H9 (cell line): ENCODE results near the gene RIPK4. TPM values are rescaled to one million over a fixed set of nuclear protein-coding genes. Genes with fewer than 3 reads are reported as not detected.

ENCODE experiments used
- DNase-seq: peaks from one replicate; pipeline ENCODE4 v3.0.0-alpha.2; 2017
- H2AFZ ChIP-seq: one replicate; pipeline ENCODE4 v1.6.1; 2013; ENCODE audit warnings: mild to moderate bottlenecking, low read length, control low read depth, moderate library complexity
- H2AK5ac ChIP-seq: 2 replicates; pipeline ENCODE4 v1.6.1; 2013; ENCODE audit warnings: low read length, control low read depth, mixed read lengths; ENCODE audit not compliant: insufficient read length
- H2BK120ac ChIP-seq: one replicate; pipeline ENCODE4 v1.6.1; 2013; ENCODE audit warnings: low read depth, mild to moderate bottlenecking, low read length, control low read depth, inconsistent platforms; ENCODE audit not compliant: poor library complexity, severe bottlenecking
- H2BK12ac ChIP-seq: 2 replicates; pipeline ENCODE4 v1.6.1; 2013; ENCODE audit warnings: low read length, control low read depth, mixed read lengths, low read depth; ENCODE audit not compliant: insufficient read length
- H2BK15ac ChIP-seq: 2 replicates; pipeline ENCODE4 v1.6.1; 2013; ENCODE audit warnings: low read depth, low read length, control low read depth
- H2BK20ac ChIP-seq: one replicate; pipeline ENCODE4 v1.6.1; 2013; ENCODE audit warnings: low read depth, mild to moderate bottlenecking, low read length, control low read depth, inconsistent platforms; ENCODE audit not compliant: poor library complexity, severe bottlenecking
- H2BK5ac ChIP-seq: 2 replicates; pipeline ENCODE4 v1.6.1; 2013; ENCODE audit warnings: low read length, control low read depth, mixed read lengths; ENCODE audit not compliant: insufficient read length
- H3K14ac ChIP-seq: 2 replicates; pipeline ENCODE4 v1.6.1; 2013; ENCODE audit warnings: low read length, control low read depth; ENCODE audit not compliant: insufficient read depth
- H3K18ac ChIP-seq: 2 replicates; pipeline ENCODE4 v1.6.1; 2013; ENCODE audit warnings: low read depth, mild to moderate bottlenecking, mixed read lengths, low read length, control low read depth; ENCODE audit not compliant: insufficient read length
- H3K23ac ChIP-seq: 2 replicates; pipeline ENCODE4 v1.6.1; 2013; ENCODE audit warnings: low read length, control low read depth, mixed read lengths, low read depth; ENCODE audit not compliant: insufficient read length
- H3K23me2 ChIP-seq: 2 replicates; pipeline ENCODE4 v1.6.1; 2013; ENCODE audit warnings: low read depth, mild to moderate bottlenecking, mixed read lengths, low read length, control low read depth; ENCODE audit not compliant: insufficient read length, poor library complexity, severe bottlenecking
- H3K27ac ChIP-seq: 2 replicates; pipeline ENCODE4 v1.5.1; 2013; ENCODE audit warnings: low read length, control low read depth, mixed read lengths, low read depth; ENCODE audit not compliant: insufficient read length
- H3K27me3 ChIP-seq: 2 replicates; pipeline ENCODE4 v1.6.1; 2013; ENCODE audit warnings: low read length, control low read depth, inconsistent platforms; ENCODE audit not compliant: insufficient read depth
- H3K4ac ChIP-seq: 2 replicates; pipeline ENCODE4 v1.6.1; 2013; ENCODE audit warnings: low read depth, mild to moderate bottlenecking, control low read depth, inconsistent platforms, low read length, moderate library complexity
- H3K4me1 ChIP-seq: 2 replicates; pipeline ENCODE4 v1.6.1; 2013; ENCODE audit warnings: low read length, control low read depth, inconsistent platforms; ENCODE audit not compliant: insufficient read depth
- H3K4me2 ChIP-seq: 2 replicates; pipeline ENCODE4 v1.6.1; 2013; ENCODE audit warnings: low read length, control low read depth, mixed read lengths; ENCODE audit not compliant: insufficient read length, insufficient read depth
- H3K56ac ChIP-seq: 2 replicates; pipeline ENCODE4 v1.6.1; 2013; ENCODE audit warnings: low read depth, mild to moderate bottlenecking, mixed read lengths, low read length, control low read depth; ENCODE audit not compliant: insufficient read length
- H3K79me1 ChIP-seq: 2 replicates; pipeline ENCODE4 v1.6.1; 2013; ENCODE audit warnings: low read depth, mild to moderate bottlenecking, moderate library complexity, low read length, control low read depth, inconsistent platforms; ENCODE audit not compliant: insufficient read depth, poor library complexity, severe bottlenecking
- H3K79me2 ChIP-seq: 2 replicates; pipeline ENCODE4 v1.6.1; 2013; ENCODE audit warnings: low read length, control low read depth, inconsistent platforms; ENCODE audit not compliant: insufficient read depth
- H3K9ac ChIP-seq: 2 replicates; pipeline ENCODE4 v1.6.1; 2013; ENCODE audit warnings: low read length, control low read depth, mixed read lengths; ENCODE audit not compliant: insufficient read length; ENCODE audit errors: extremely low read depth
- H3K9me3 ChIP-seq: one replicate; pipeline ENCODE4 v1.6.1; 2013; ENCODE audit warnings: low read depth, low read length, inconsistent platforms; ENCODE audit not compliant: control insufficient read depth
- H3T11ph ChIP-seq: one replicate; pipeline ENCODE4 v1.6.1; 2013; ENCODE audit warnings: mild to moderate bottlenecking, low read length, control low read depth, inconsistent platforms
- H4K20me1 ChIP-seq: one replicate; pipeline ENCODE4 v1.6.1; 2013; ENCODE audit not compliant: control insufficient read depth, insufficient read length, insufficient read depth
- H4K5ac ChIP-seq: 2 replicates; pipeline ENCODE4 v1.6.1; 2013; ENCODE audit warnings: low read depth, mild to moderate bottlenecking, mixed read lengths, low read length, control low read depth; ENCODE audit not compliant: insufficient read length
- H4K8ac ChIP-seq: replicated peaks from 2 replicates; pipeline ENCODE4 v1.6.1; 2013; ENCODE audit warnings: low read length, control low read depth, mixed read lengths, low read depth; ENCODE audit not compliant: insufficient read length
- H4K91ac ChIP-seq: 2 replicates; pipeline ENCODE4 v1.6.1; 2013; ENCODE audit warnings: low read depth, mild to moderate bottlenecking, moderate library complexity, mixed read lengths, low read length, control low read depth; ENCODE audit not compliant: insufficient read length
- H3K27ac Mint-ChIP-seq, 3 experiments: 2 replicates in 2 of 3; 3 replicates in 1 of 3; pipeline ENCODE4 v1.8.0; 2020 to 2021; ENCODE audit warnings: mixed read lengths in 3 of 3, mild to moderate bottlenecking in 1 of 3, moderate library complexity in 1 of 3
- H3K27me3 Mint-ChIP-seq: 2 replicates; pipeline ENCODE4 v1.8.0; 2021; ENCODE audit warnings: low read depth, mild to moderate bottlenecking, moderate library complexity, mixed read lengths
- H3K36me3 Mint-ChIP-seq, 3 experiments: 2 replicates in 2 of 3; 3 replicates in 1 of 3; pipeline ENCODE4 v1.8.0; 2020 to 2021; ENCODE audit warnings: low read depth in 3 of 3, mixed read lengths in 3 of 3; ENCODE audit not compliant: insufficient read depth in 1 of 3
- H3K4me1 Mint-ChIP-seq, 2 experiments: 2 replicates each; pipeline ENCODE4 v1.8.0; 2020; ENCODE audit warnings: mixed read lengths in 2 of 2
- H3K4me3 Mint-ChIP-seq, 2 experiments: 2 replicates in 1 of 2; 3 replicates in 1 of 2; pipeline ENCODE4 v1.8.0; 2020 to 2021; ENCODE audit warnings: mild to moderate bottlenecking in 2 of 2, mixed read lengths in 2 of 2, moderate library complexity in 1 of 2
- H3K9me3 Mint-ChIP-seq, 2 experiments: 2 replicates in 1 of 2; 3 replicates in 1 of 2; pipeline ENCODE4 v1.8.0; 2020; ENCODE audit warnings: mild to moderate bottlenecking in 2 of 2, mixed read lengths in 2 of 2, moderate library complexity in 1 of 2
- CTCF ChIP-seq: fragments of 200-600 bp; sonication (generic); conservative IDR thresholded peaks from 3 replicates; pipeline ENCODE4 v1.8.0; 2021; ENCODE audit warnings: antibody characterized with exemption, mild to moderate bottlenecking
- WGBS: extraction: QIAGEN DNeasy Blood & Tissue Kit; methylation state at CpG from one replicate; pipeline ENCODE4 v1.1.7; 2013; ENCODE audit warnings: missing lambda C conversion rate, low lambda C conversion rate, mixed read lengths; ENCODE audit not compliant: insufficient read length; ENCODE audit errors: extremely low coverage; 5-methylcytosine and 5-hydroxymethylcytosine counted together
- total RNA-seq: library from RNA; stranded (reverse); gene quantifications from 2 replicates; pipeline ENCODE4 v1.2.1, GENCODE V29; 2021

RIPK4 gene
- total RNA-seq, 1 experiment from 2014 or later: 2.9 TPM

DNA sequence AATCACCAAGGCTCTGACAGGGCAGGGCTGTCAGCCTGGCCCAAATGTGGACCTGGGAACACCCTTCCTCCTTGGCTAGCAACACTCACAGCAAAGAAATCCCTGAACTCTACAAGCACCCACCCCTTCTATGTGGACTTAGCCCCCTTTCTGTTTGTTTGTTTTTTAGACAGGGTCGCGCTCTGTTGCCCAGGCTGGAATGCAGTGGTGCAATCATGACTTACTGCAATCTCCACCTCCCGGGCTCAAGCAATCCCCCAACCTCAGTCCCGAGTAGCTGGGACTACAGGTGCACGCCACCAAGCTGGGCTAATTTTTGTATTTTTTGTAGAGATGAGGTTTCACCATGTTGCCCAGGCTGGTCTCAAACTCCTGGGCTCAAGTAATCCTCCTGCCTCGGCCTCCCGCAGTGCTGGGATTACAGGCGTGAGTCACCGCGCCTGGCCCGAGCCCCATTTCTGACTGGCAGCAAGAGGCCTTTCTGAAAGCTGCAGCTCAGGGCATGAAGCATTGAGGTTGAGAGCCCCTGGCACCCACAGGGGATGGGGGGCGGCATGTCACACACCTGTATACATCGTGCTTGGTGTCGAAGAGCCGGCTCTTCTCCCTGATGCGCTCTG is 16.2 kb downstream of the RIPK4 start:
- H3K79me2 ChIP-seq: no peaks in the 10 kb centered on the region
- no peak overlapping the region for H2BK120ac ChIP-seq
- no peaks in the 10 kb centered on the region; the same call in 1 of the 2 replicates for H3K27me3 Mint-ChIP-seq
- no peaks in the 10 kb centered on the region for H3K79me1 ChIP-seq
- H4K91ac ChIP-seq: no peak overlapping the region
- no peak overlapping the region for H2AFZ ChIP-seq
- H3T11ph ChIP-seq: no peak overlapping the region
- no peak overlapping the region for H3K27ac Mint-ChIP-seq
- no peaks in the 10 kb centered on the region; a peak in 2 of 5 replicates for H3K9me3 Mint-ChIP-seq
- H3K4me2 ChIP-seq: no peak overlapping the region
- H3K27me3 ChIP-seq: no peaks in the 10 kb centered on the region; the same call in 1 of the 2 replicates
- no peak overlapping the region for H2AK5ac ChIP-seq
- H3K23ac ChIP-seq: no peak overlapping the region
- no peaks in the 10 kb centered on the region for H3K23me2 ChIP-seq
- no peak for TF ChIP-seq CTCF
- H3K18ac ChIP-seq: no peak overlapping the region
- no CpG with 5 or more reads among the region's 16 CpGs for WGBS
- no peak overlapping the region for H3K4me3 Mint-ChIP-seq
- no peaks in the 10 kb centered on the region for H3K9me3 ChIP-seq
- no peak overlapping the region for H2BK5ac ChIP-seq
- H3K4me1 Mint-ChIP-seq: peaks cover 43 to 56% of the 10 kb centered on the region in 2 experiments
- DNase-seq: no peak
- no peak overlapping the region for H2BK15ac ChIP-seq
- H2BK20ac ChIP-seq: no peak overlapping the region
- H4K8ac ChIP-seq: no peak overlapping the region
- no peak overlapping the region for H3K9ac ChIP-seq
- no peak overlapping the region for H3K27ac ChIP-seq
- H3K36me3 Mint-ChIP-seq: peaks cover 0 to 5% (median 0%) of the 10 kb centered on the region in 3 experiments; a peak in 3 of 7 replicates
- H4K5ac ChIP-seq: no peak overlapping the region
- no peak overlapping the region for H2BK12ac ChIP-seq
- no peak overlapping the region for H3K14ac ChIP-seq
- no peaks in the 10 kb centered on the region for H4K20me1 ChIP-seq
- H3K56ac ChIP-seq: no peak overlapping the region
- H3K4me1 ChIP-seq: peaks cover 13% of the 10 kb centered on the region; the same call in 1 of the 2 replicates
- no peak overlapping the region for H3K4ac ChIP-seq
